Body of pancreas (tissue), 4 donors: ENCODE data around the gene ZNF407. TPM values are rescaled to one million over a fixed set of nuclear protein-coding genes. Genes with fewer than 3 reads are reported as not detected.
A peak's percentile ranks its signal among the peaks of the same experiment; 100 is the strongest.

Source experiments
- ATAC-seq: fragments of 150-250 bp; one replicate; pipeline ENCODE4 v1.9.1; 2016
- DNase-seq, 4 donors: peaks; one replicate each; pipeline ENCODE4 v3.0.0-alpha.2; 2019
- H3K27ac ChIP-seq, 4 donors: fragments of 200-600 bp; sonication (generic); 1 replicate in 3 of 4; 2 replicates in 1 of 4; pipeline versions ENCODE4 v1.5.1 to v1.6.1; 2016 to 2019; ENCODE audit warnings: mild to moderate bottlenecking in 1 of 4, mixed read lengths in 1 of 4, moderate library complexity in 1 of 4
- H3K27me3 ChIP-seq, 2 donors: fragments of 200-600 bp; sonication (generic); one replicate each; pipeline ENCODE4 v1.6.0; 2016; ENCODE audit warnings: mild to moderate bottlenecking in 1 of 2
- H3K36me3 ChIP-seq, 2 donors: fragments of 200-600 bp; sonication (generic); replicated peaks in 1 of 2; 2 replicates each; pipeline ENCODE4 v1.5.1; 2016; ENCODE audit warnings: low read depth in 2 of 2; ENCODE audit not compliant: insufficient read depth in 1 of 2
- H3K4me1 ChIP-seq: fragments of 200-600 bp; sonication (generic); one replicate; pipeline ENCODE4 v1.6.0; 2016
- H3K4me3 ChIP-seq, 2 donors: fragments of 200-600 bp; sonication (generic); 1 replicate in 1 of 2; 2 replicates in 1 of 2; pipeline ENCODE4 v1.5.1; 2016 to 2019
- H3K9me3 ChIP-seq, 3 donors: fragments of 200-600 bp; sonication (generic); 1 replicate in 2 of 3; 2 replicates in 1 of 3; pipeline ENCODE4 v1.5.1; 2016
- POLR2A ChIP-seq, 3 donors: fragments of 450-650 bp; IDR thresholded peaks; one replicate each; pipeline ENCODE4 v1.6.1; 2016; ENCODE audit warnings: antibody characterized with exemption in 3 of 3, mild to moderate bottlenecking in 2 of 3
- WGBS, 2 donors: methylation state at CpG; one replicate each; pipeline ENCODE4 v1.1.5; 2017; 5-methylcytosine and 5-hydroxymethylcytosine counted together
- intact Hi-C: fragments of 100-400 bp; cut with DNase I; formaldehyde crosslinking; loops from one replicate; pipeline ENCODE4 v1.15.1; 2023
- total RNA-seq, 2 donors: library from RNA; depleted of rRNA; stranded (reverse); fragments of >200 nt; gene quantifications; one replicate each; pipeline ENCODE4 v1.1.0, GENCODE V29; 2016
- TF ChIP-seq, protein P1 (sequence below), 7 experiments: fragments of 450-650 bp in 4 of 7; fragments of 200-600 bp in 3 of 7; sonication (generic) in 3 of 7; IDR thresholded peaks; one replicate each; pipeline ENCODE4 v1.5.1; 2016 to 2019; ENCODE audit warnings: antibody characterized with exemption in 7 of 7

The ZNF407 gene
- total RNA-seq, 2 donors from 2014 or later, result 14.3 to 19.1 TPM

DNA sequence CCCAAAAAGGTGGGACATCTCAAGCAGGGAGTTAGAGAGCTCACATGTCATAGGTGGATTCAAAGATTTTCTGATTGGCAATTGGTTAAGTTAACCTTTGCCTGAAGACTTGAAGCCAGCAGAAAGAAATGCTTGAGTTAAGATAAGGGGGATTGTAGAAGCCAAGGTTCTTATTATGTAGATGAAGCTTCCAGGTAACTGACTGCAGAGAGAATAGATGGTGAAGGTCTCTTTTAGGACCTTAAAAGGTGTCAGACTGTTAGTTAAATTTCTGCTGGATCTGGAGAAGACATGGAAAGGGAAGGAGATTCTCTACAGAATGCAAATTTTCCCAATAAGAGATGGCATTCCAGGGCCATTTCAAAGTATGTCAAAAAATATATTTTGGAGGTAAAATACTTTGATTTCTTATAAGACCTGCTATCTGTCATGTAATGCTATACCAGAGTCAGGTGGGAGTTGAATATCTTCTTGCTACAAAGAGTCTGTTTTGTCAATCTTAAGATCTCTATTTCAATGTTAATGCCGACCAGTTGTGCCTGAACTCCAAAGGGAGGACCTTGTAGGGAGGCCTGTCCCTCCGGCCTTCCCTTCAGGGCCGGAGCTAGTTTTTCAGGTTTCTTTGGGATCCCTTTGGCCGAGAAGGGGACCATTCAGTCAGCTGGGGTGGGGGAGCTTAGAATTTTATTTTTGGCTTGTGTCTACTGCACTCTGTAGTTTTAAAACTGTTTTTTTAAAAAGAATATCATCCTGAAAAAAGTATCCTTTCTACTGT lies 330.7 kb downstream of the ZNF407 start:
- no peak for ATAC-seq
- 92 to 96% methylated on average over 4 of the region's 4 CpGs for WGBS, 2 donors

DNA sequence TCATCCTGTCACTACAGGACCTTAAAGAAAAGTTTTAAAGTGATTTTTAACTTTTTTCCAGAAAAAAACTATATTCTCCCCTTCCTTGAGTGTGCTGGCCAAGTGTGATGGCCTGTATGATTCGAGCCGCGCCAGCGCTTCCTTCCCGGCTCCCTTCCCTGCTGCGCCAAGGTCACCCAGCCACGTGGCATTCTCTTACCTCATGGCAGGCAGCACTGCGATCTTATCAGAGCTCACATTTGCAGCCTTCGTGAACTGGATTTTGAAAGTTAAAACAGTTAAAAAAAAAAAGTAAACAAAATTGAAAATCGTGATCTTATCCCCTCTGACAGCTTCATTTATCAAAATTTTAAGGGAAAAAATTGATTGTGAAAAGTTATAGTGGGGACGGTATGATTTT lies 331.4 kb downstream of the ZNF407 start:
- peak; percentile 64 to 81 (median 66) for DNase-seq
- no peaks in the 10 kb centered on the region for H3K9me3 ChIP-seq
- TF ChIP-seq, protein P1, sequence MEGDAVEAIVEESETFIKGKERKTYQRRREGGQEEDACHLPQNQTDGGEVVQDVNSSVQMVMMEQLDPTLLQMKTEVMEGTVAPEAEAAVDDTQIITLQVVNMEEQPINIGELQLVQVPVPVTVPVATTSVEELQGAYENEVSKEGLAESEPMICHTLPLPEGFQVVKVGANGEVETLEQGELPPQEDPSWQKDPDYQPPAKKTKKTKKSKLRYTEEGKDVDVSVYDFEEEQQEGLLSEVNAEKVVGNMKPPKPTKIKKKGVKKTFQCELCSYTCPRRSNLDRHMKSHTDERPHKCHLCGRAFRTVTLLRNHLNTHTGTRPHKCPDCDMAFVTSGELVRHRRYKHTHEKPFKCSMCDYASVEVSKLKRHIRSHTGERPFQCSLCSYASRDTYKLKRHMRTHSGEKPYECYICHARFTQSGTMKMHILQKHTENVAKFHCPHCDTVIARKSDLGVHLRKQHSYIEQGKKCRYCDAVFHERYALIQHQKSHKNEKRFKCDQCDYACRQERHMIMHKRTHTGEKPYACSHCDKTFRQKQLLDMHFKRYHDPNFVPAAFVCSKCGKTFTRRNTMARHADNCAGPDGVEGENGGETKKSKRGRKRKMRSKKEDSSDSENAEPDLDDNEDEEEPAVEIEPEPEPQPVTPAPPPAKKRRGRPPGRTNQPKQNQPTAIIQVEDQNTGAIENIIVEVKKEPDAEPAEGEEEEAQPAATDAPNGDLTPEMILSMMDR (IDR thresholded peaks at IDR 0.05), result no peak
- no peak for TF ChIP-seq POLR2A (IDR thresholded peaks at IDR 0.05)
- no peaks in the 10 kb centered on the region for H3K27me3 ChIP-seq
- H3K36me3 ChIP-seq, result no peaks in the 10 kb centered on the region
- peaks cover 4% of the 10 kb centered on the region for H3K4me1 ChIP-seq
- H3K27ac ChIP-seq, result no peak overlapping the region
- H3K4me3 ChIP-seq, result no peak overlapping the region
- WGBS, 2 donors, result 46 to 47% methylated on average over 11 of the region's 11 CpGs
- peak; percentile 79 for ATAC-seq
- intact Hi-C loops, result no loop called here

More for the DNA sequence above, 330.7 kb downstream of the ZNF407 start:
- TF ChIP-seq, protein P1 (IDR thresholded peaks at IDR 0.05), result no peak
- no peak for TF ChIP-seq POLR2A (IDR thresholded peaks at IDR 0.05)
- Histone ChIP-seq H3K27ac (no peak overlapping the region), H3K36me3 (no peaks in the 10 kb centered on the region), H3K9me3 (no peaks in the 10 kb centered on the region), H3K27me3 (no peaks in the 10 kb centered on the region), H3K4me3 (no peak overlapping the region), H3K4me1 (peaks cover 4% of the 10 kb centered on the region)
- DNase-seq, result no peak
- intact Hi-C loops, result no loop called here

DNA sequence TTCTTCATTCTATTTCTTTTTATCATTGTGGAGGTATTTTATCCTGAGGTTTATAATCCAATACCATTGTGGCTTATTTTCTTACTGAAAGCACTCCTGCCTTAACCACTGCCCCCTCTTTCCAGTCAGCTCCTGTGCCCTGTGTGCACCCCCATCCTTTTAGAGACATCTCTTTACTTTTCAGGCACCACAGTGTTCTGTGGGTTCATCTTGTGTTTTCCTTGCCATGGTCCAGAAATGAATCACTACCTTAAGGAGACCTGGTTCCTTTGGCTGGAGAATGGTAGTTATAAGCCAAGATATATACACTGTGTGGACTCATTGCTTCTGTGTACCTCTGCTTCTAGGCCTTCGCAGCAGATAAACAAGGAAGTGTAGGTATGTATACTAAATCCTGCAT lies 332.9 kb downstream of the ZNF407 start:
- H3K36me3 ChIP-seq, result no peaks in the 10 kb centered on the region
- DNase-seq (no peak), ATAC-seq (no peak)
- H3K9me3 ChIP-seq, result no peaks in the 10 kb centered on the region
- WGBS, 2 donors, result 91 to 96% methylated on average over 1 of the region's 1 CpG
- peaks cover 4% of the 10 kb centered on the region for H3K4me1 ChIP-seq
- H3K27ac ChIP-seq, result no peak overlapping the region
- intact Hi-C loops, result no loop called here
- no peaks in the 10 kb centered on the region for H3K27me3 ChIP-seq
- H3K4me3 ChIP-seq, result no peak overlapping the region
- TF ChIP-seq POLR2A (IDR thresholded peaks at IDR 0.05), result no peak
- TF ChIP-seq, protein P1 (IDR thresholded peaks at IDR 0.05), result no peak

DNA sequence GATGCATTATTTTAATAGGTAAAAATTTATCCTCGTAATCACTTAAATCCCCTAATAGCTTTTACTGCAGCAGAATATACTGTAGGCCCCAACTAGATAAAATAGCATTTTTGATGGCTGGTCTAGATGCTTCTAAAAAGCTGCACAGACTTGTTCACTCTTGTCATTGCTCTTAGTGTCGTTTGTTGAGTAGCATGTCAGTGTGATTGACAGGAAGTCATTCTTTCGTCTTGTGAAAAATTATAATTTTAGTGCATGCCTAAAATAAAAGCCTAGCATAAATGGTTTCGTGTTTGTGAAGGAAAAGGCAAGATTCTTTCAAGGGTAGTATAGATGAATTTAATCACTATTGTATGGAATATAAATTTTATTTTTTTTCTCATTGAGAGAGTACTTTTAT lies 336.3 kb downstream of the ZNF407 start:
- no peaks in the 10 kb centered on the region for H3K27me3 ChIP-seq
- H3K27ac ChIP-seq, result no peak overlapping the region
- TF ChIP-seq, protein P1 (IDR thresholded peaks at IDR 0.05), result no peak
- no peak for TF ChIP-seq POLR2A (IDR thresholded peaks at IDR 0.05)
- ATAC-seq (no peak), DNase-seq (no peak)
- H3K4me3 ChIP-seq, result no peak overlapping the region
- intact Hi-C loops, result no loop called here
- no peaks in the 10 kb centered on the region for H3K9me3 ChIP-seq
- H3K36me3 ChIP-seq, result no peaks in the 10 kb centered on the region
- 93% methylated on average over 4 of the region's 4 CpGs for WGBS, 2 donors
- peaks cover 3% of the 10 kb centered on the region for H3K4me1 ChIP-seq

DNA sequence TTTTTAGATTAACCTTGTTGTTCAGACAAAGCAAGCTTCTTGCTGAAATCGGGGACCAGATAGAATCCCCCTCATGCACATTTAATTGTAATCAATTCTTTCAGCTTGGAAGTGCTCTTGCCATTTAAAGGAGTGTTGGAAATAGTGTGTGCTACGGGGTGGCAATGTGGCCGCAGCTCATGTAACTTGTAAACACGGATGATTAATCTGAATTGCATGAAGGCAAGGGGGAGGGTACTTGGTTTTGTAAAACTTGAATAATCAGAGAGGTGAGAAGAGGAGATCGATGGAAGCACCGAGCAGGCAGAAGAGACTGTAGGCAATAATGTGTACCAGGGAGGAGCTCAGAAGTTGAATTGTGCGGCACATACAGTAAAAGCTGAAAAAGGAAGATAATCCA lies 337.8 kb downstream of the ZNF407 start:
- Histone ChIP-seq H3K36me3 (no peaks in the 10 kb centered on the region), H3K4me1 (no peaks in the 10 kb centered on the region), H3K9me3 (no peaks in the 10 kb centered on the region), H3K27ac (no peak overlapping the region), H3K27me3 (no peaks in the 10 kb centered on the region), H3K4me3 (no peak overlapping the region)
- TF ChIP-seq, protein P1 (IDR thresholded peaks at IDR 0.05), result no peak
- no peak for TF ChIP-seq POLR2A (IDR thresholded peaks at IDR 0.05)
- 75 to 90% methylated on average over 7 of the region's 7 CpGs for WGBS, 2 donors
- ATAC-seq, result no peak
- no peak for DNase-seq
- intact Hi-C loops, result no loop called here
